ENCODE data around the gene RPL38. TPM values are rescaled to one million over a fixed set of nuclear protein-coding genes. Genes with fewer than 3 reads are reported as not detected.

Gene RPL38
- total RNA-seq, 1 donor from 2014 or later, result 1,081 TPM

GRCh38 chr17:74211141-74211911, 7.8 kb downstream of the RPL38 start:
- DNase-seq (ENCODE audit: low spot score), result no peak

- DNase-seq (ENCODE audit: low spot score), result no peak
These were observed 8.4 kb downstream of the RPL38 start for GRCh38 chr17:74211912-74212208.

- no peak for DNase-seq (ENCODE audit: low spot score)
These were observed 8.9 kb downstream of the RPL38 start for GRCh38 chr17:74212209-74212912.

GRCh38 chr17:74212913-74213791, 9.7 kb downstream of the RPL38 start, which contains the start of gene TTYH2:
TTYH2 (plus strand) TSS chr17:74213571; CDS start chr17:74213588, 17 bp downstream.
- peak; percentile 91 for DNase-seq (ENCODE audit: low spot score)

- no peak for DNase-seq (ENCODE audit: low spot score)
These were observed 10.4 kb downstream of the RPL38 start for GRCh38 chr17:74213861-74214391.

- DNase-seq (ENCODE audit: low spot score), result no peak
These were observed 11.2 kb downstream of the RPL38 start for GRCh38 chr17:74214484-74215341.

- DNase-seq (ENCODE audit: low spot score), result no peak
These were observed 11.9 kb downstream of the RPL38 start for GRCh38 chr17:74215342-74215727.

- no peak for DNase-seq (ENCODE audit: low spot score)
These were observed 13.0 kb downstream of the RPL38 start for GRCh38 chr17:74216505-74216904.

GRCh38 chr17:74217037-74217730, 13.7 kb downstream of the RPL38 start:
- no peak for DNase-seq (ENCODE audit: low spot score)

GRCh38 chr17:74217888-74218287, 14.4 kb downstream of the RPL38 start:
- no peak for DNase-seq (ENCODE audit: low spot score)

GRCh38 chr17:74218436-74218835, 15.0 kb downstream of the RPL38 start:
- no peak for DNase-seq (ENCODE audit: low spot score)

GRCh38 chr17:74219576-74220133, 16.2 kb downstream of the RPL38 start:
- no peak for DNase-seq (ENCODE audit: low spot score)

GRCh38 chr17:74220219-74220618, 16.7 kb downstream of the RPL38 start:
- DNase-seq (ENCODE audit: low spot score), result no peak

- DNase-seq (ENCODE audit: low spot score), result no peak
These were observed 17.7 kb downstream of the RPL38 start for GRCh38 chr17:74220946-74221818.

- DNase-seq (ENCODE audit: low spot score), result no peak
These were observed 18.9 kb downstream of the RPL38 start for GRCh38 chr17:74222399-74222798.

- no peak for DNase-seq (ENCODE audit: low spot score)
These were observed 20.4 kb downstream of the RPL38 start for GRCh38 chr17:74223901-74224300.

GRCh38 chr17:74224959-74225725, 21.7 kb downstream of the RPL38 start:
- DNase-seq (ENCODE audit: low spot score), result no peak

- DNase-seq (ENCODE audit: low spot score), result no peak
These were observed 22.8 kb downstream of the RPL38 start for GRCh38 chr17:74226252-74226651.
